Mucosa of rectum (tissue), 2 donors: ENCODE data around the gene PIP5KL1.

Experiments used
- H3K27ac ChIP-seq, 2 donors: one replicate each; pipeline ENCODE4 v1.7.0; 2013; ENCODE audit warnings: inconsistent platforms in 2 of 2, low read depth in 2 of 2, low read length in 2 of 2
- H3K27me3 ChIP-seq, 2 donors: one replicate each; pipeline ENCODE4 v1.7.0; 2013; ENCODE audit warnings: low read length in 2 of 2; ENCODE audit not compliant: control insufficient read depth in 2 of 2, insufficient read depth in 2 of 2
- H3K36me3 ChIP-seq, 2 donors: one replicate each; pipeline ENCODE4 v1.7.0; 2013; ENCODE audit warnings: low read length in 2 of 2; ENCODE audit not compliant: control insufficient read depth in 2 of 2, insufficient read depth in 2 of 2
- H3K4me1 ChIP-seq, 2 donors: one replicate each; pipeline ENCODE4 v1.7.0; 2013; ENCODE audit warnings: low read length in 2 of 2, mild to moderate bottlenecking in 1 of 2; ENCODE audit not compliant: control insufficient read depth in 2 of 2, insufficient read depth in 2 of 2
- H3K4me3 ChIP-seq, 2 donors: one replicate each; pipeline ENCODE4 v1.7.0; 2013; ENCODE audit warnings: low read length in 2 of 2
- H3K9ac ChIP-seq, 2 donors: one replicate each; pipeline ENCODE4 v1.7.0; 2013; ENCODE audit warnings: low read length in 2 of 2, low read depth in 1 of 2, mild to moderate bottlenecking in 1 of 2
- H3K9me3 ChIP-seq, 2 donors: one replicate each; pipeline ENCODE4 v1.7.0; 2013; ENCODE audit warnings: low read length in 2 of 2; ENCODE audit not compliant: control insufficient read depth in 2 of 2
- donor health status: healthy.
- donor health status: Normal muscosa, but diverticular disease.

The PIP5KL1 gene

GRCh38 chr9:127941062-127941960 is 10.7 kb upstream of the PIP5KL1 start:
- peaks cover 39 to 45% of the 10 kb centered on the region in 2 donors for H3K36me3 ChIP-seq
- no peaks in the 10 kb centered on the region for H3K27me3 ChIP-seq
- H3K4me3 ChIP-seq, result no peak overlapping the region
- no peaks in the 10 kb centered on the region for H3K9me3 ChIP-seq
- no peak overlapping the region for H3K27ac ChIP-seq
- peaks cover 22% of the 10 kb centered on the region in 2 donors for H3K4me1 ChIP-seq
- H3K9ac ChIP-seq, result no peak overlapping the region

DNA sequence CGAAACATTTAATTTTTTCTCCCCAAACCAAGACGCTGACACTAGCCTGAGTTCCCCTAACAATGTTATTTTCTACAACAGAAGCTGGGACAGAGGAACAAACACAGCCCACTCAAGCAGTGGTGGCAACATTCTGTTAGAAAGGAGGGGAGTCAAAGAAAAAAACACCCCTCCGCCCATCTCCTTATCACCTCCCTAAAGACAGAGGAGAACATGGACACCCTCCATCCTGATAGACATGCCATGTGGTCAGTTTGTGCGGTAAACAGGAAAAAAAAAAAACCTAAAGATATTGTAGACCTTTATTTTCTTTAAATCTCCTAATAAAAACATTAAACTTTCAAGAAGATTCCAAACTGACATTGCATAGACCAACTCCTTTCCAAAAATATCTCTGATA is 10.0 kb upstream of the PIP5KL1 start:
- Histone ChIP-seq H3K4me3 (no peak overlapping the region), H3K27ac (no peak overlapping the region), H3K4me1 (peaks cover 25 to 27% of the 10 kb centered on the region in 2 donors), H3K9me3 (no peaks in the 10 kb centered on the region), H3K9ac (no peak overlapping the region), H3K36me3 (peaks cover 34 to 38% of the 10 kb centered on the region in 2 donors), H3K27me3 (no peaks in the 10 kb centered on the region)

- H3K4me1 ChIP-seq, result peaks cover 21 to 27% of the 10 kb centered on the region in 2 donors
- no peaks in the 10 kb centered on the region for H3K9me3 ChIP-seq
- peak overlapping the region; percentile 86 to 93 for H3K4me3 ChIP-seq
- H3K9ac ChIP-seq, result peak overlapping the region; percentile 62 to 72
- H3K36me3 ChIP-seq, result peaks cover 13 to 20% of the 10 kb centered on the region in 2 donors
- H3K27me3 ChIP-seq, result no peaks in the 10 kb centered on the region
- H3K27ac ChIP-seq, result peak overlapping the region in 1 of 2 donors; percentile 32
Measured at GRCh38 chr9:127938298-127938690, 7.7 kb upstream of the PIP5KL1 start.

- H3K4me1 ChIP-seq, result peaks cover 21 to 23% of the 10 kb centered on the region in 2 donors
- H3K9me3 ChIP-seq, result no peaks in the 10 kb centered on the region
- no peaks in the 10 kb centered on the region for H3K27me3 ChIP-seq
- H3K36me3 ChIP-seq, result peaks cover 7 to 14% of the 10 kb centered on the region in 2 donors
- peak within 1 kb of the TSS; percentile 62 to 72 for H3K9ac ChIP-seq
- H3K4me3 ChIP-seq, result peak within 1 kb of the TSS; percentile 86 to 93
- H3K27ac ChIP-seq, result peak within 1 kb of the TSS in 1 of 2 donors; percentile 56
Measured at GRCh38 chr9:127937388-127938297, 7.1 kb upstream of the PIP5KL1 start, which contains the start of gene DPM2. Gene DPM2, minus strand, starts transcription at chr9:127937854. Its CDS starts 34 bp downstream, at chr9:127937820.

DNA sequence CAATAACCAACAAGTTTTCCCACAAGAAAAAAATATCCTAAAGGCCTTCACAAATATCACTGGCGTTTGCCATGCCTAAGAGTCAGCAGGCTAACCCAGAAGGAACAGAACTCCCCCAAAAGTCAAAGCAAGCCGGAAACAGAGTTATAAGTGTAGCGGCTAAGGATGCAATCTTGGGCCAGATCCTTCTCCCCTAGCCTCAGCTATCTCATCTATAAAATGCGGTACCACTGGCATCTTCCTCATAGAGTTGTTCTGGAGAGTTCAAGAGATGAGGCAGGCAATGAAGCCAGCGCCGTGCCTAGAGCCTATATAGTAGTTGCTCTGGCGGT is 6.4 kb upstream of the PIP5KL1 start:
- Histone ChIP-seq H3K36me3 (peaks cover 5 to 8% of the 10 kb centered on the region in 2 donors), H3K27ac (peak overlapping the region in 1 of 2 donors; percentile 56), H3K27me3 (no peaks in the 10 kb centered on the region), H3K9me3 (no peaks in the 10 kb centered on the region), H3K9ac (peak overlapping the region; percentile 62 to 72), H3K4me3 (peak overlapping the region; percentile 86 to 93), H3K4me1 (peaks cover 21 to 23% of the 10 kb centered on the region in 2 donors)

DNA sequence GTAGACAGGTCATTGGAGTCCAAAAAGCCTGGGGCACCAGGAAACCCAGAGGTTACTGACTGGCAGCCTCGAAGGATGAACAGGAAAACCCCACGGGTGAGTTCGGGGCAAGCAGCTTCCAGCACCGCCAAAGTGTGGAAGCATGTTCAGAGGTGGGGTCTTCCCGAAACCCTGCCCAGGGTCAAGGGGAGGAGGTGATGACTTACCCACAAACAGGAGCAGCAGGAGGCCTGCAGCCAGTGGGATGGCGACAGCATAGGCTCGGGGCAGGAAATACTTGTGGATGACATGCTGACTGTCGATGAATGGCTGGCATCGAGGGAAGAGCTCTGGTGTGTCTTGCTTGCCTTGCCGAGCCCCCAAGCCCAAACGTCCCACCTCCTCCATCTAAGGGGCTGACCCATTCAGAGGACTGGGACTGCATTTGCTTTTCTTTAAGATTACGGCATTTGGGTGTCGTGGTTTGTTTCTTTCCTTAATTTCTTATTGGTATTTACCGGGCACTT is 5.8 kb upstream of the PIP5KL1 start:
- Histone ChIP-seq H3K36me3 (peaks cover 5 to 8% of the 10 kb centered on the region in 2 donors), H3K27ac (no peak overlapping the region), H3K4me3 (peak overlapping the region; percentile 86 to 93), H3K9ac (peak overlapping the region in 1 of 2 donors; percentile 72), H3K4me1 (peaks cover 23% of the 10 kb centered on the region in 2 donors), H3K27me3 (no peaks in the 10 kb centered on the region), H3K9me3 (no peaks in the 10 kb centered on the region)

- Histone ChIP-seq H3K27ac (no peak overlapping the region), H3K9me3 (no peaks in the 10 kb centered on the region), H3K4me1 (peaks cover 23 to 29% of the 10 kb centered on the region in 2 donors), H3K36me3 (peaks cover 0 to 5% of the 10 kb centered on the region in 2 donors), H3K27me3 (peaks cover 0 to 2% of the 10 kb centered on the region in 2 donors), H3K9ac (no peak overlapping the region), H3K4me3 (peak overlapping the region in 1 of 2 donors; percentile 3)
Measured at GRCh38 chr9:127935765-127936221, 5.2 kb upstream of the PIP5KL1 start.

GRCh38 chr9:127934986-127935385 is 4.4 kb upstream of the PIP5KL1 start:
- peaks cover 28 to 29% of the 10 kb centered on the region in 2 donors for H3K4me1 ChIP-seq
- H3K9me3 ChIP-seq, result no peaks in the 10 kb centered on the region

GRCh38 chr9:127934248-127934647 is 3.7 kb upstream of the PIP5KL1 start:
- H3K27ac ChIP-seq, result no peak overlapping the region
- H3K9ac ChIP-seq, result no peak overlapping the region
- H3K4me3 ChIP-seq, result no peak overlapping the region
- peaks cover 4 to 10% of the 10 kb centered on the region in 2 donors for H3K27me3 ChIP-seq
- H3K36me3 ChIP-seq, result no peaks in the 10 kb centered on the region
- peaks cover 28 to 29% of the 10 kb centered on the region in 2 donors for H3K4me1 ChIP-seq
- H3K9me3 ChIP-seq, result no peaks in the 10 kb centered on the region

More at GRCh38 chr9:127934986-127935385, 4.4 kb upstream of the PIP5KL1 start:
- peaks cover 0 to 2% of the 10 kb centered on the region in 2 donors for H3K36me3 ChIP-seq
- peaks cover 0 to 4% of the 10 kb centered on the region in 2 donors for H3K27me3 ChIP-seq
- H3K4me3 ChIP-seq, result no peak overlapping the region
- H3K27ac ChIP-seq, result no peak overlapping the region
- no peak overlapping the region for H3K9ac ChIP-seq
